NCI-H1105 treated with DMSO at 0.1 percent for 48 hours (cell line): ENCODE measurements around the gene STAM.

Source experiments
- DNase-seq: peaks from one replicate; lab custom pipeline; 2025; lab: John Stamatoyannopoulos, UW

STAM gene

GRCh38 chr10:17647326-17647725 is 3.4 kb downstream of the STAM start:
- no peak for DNase-seq

GRCh38 chr10:17648243-17649035 is 4.5 kb downstream of the STAM start:
- no peak for DNase-seq

- no peak for DNase-seq
Observed at GRCh38 chr10:17649052-17649451, 5.1 kb downstream of the STAM start.

- no peak for DNase-seq
Observed at GRCh38 chr10:17649836-17650235, 5.9 kb downstream of the STAM start.

- no peak for DNase-seq
Observed at GRCh38 chr10:17650416-17650815, 6.5 kb downstream of the STAM start.

- DNase-seq, result no peak
Observed at GRCh38 chr10:17651896-17652295, 7.9 kb downstream of the STAM start.

- no peak for DNase-seq
Observed at GRCh38 chr10:17652585-17652984, 8.6 kb downstream of the STAM start.

- DNase-seq, result no peak
Observed at GRCh38 chr10:17655009-17655408, 11.1 kb downstream of the STAM start.

- DNase-seq, result no peak
Observed at GRCh38 chr10:17655567-17656146, 11.7 kb downstream of the STAM start.

GRCh38 chr10:17657103-17657500 is 13.2 kb downstream of the STAM start:
- no peak for DNase-seq

GRCh38 chr10:17659365-17659764 is 15.4 kb downstream of the STAM start:
- no peak for DNase-seq

GRCh38 chr10:17660921-17661320 is 17.0 kb downstream of the STAM start:
- DNase-seq, result no peak

- no peak for DNase-seq
Observed at GRCh38 chr10:17661510-17661909, 17.6 kb downstream of the STAM start.

- no peak for DNase-seq
Observed at GRCh38 chr10:17662193-17663138, 18.5 kb downstream of the STAM start.

GRCh38 chr10:17663450-17663849 is 19.5 kb downstream of the STAM start:
- DNase-seq, result no peak

GRCh38 chr10:17665747-17666146 is 21.8 kb downstream of the STAM start:
- no peak for DNase-seq

- DNase-seq, result no peak
Observed at GRCh38 chr10:17668435-17669184, 24.7 kb downstream of the STAM start.

GRCh38 chr10:17669185-17669872 is 25.4 kb downstream of the STAM start:
- DNase-seq, result no peak

- DNase-seq, result no peak
Observed at GRCh38 chr10:17671307-17671706, 27.4 kb downstream of the STAM start.

GRCh38 chr10:17673471-17674061 is 29.6 kb downstream of the STAM start:
- DNase-seq, result no peak

GRCh38 chr10:17674566-17674965 is 30.6 kb downstream of the STAM start:
- DNase-seq, result no peak
